Activated CD4-positive, CD25-positive, alpha-beta regulatory T cell treated with anti-CD3 and anti-CD28 coated beads, Interleukin-2, amount 50 U/mL, for 72 hours (primary cell): Measurements from ENCODE around the gene AK8.
A peak's percentile ranks its signal among the peaks of the same experiment; 100 is the strongest.

Experiments
- DNase-seq: peaks from one replicate; pipeline ENCODE4 v3.0.0; 2021

AK8 gene

DNA sequence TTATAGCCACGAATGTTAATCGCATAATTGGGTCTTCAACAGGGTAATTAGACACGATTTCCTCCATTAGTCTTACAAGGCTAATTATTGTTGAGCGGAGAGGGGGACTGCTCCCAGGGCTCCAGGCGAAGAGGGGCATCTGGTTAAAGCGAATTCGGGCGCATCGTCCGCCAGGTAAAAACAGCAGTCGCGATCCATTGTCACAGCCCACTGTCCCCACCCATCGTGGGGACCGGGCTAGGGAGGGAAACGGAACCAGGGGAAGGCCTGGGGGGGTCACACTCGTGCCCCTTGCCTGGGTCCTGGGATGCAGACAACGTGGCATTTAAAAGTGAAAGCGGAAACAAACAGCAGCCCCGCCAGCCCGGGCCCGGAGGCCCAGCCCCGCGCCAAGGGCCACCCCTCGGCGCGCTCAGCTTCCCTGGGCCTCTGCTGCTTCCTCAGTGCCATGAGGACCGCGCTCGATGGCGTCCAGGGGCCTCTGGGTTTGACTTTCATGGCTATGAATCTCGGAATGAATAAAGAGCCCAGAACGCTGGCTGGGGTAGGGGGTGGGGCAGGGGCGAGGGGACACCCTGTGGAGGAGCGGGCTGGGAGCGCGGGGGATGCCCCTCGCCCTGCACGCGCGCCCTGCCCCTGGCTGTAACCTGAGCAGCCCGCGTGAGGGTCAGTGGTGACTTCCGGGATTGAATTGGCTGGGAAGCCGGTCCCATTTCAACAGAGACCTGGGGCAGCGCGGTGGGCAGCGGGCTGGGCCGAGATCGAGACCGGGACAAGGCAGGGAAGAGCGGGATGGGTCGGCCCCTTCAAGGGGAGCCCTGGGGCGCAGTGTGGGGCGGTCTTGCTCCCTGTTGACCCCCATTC, 107.9 kb downstream of the AK8 start:
- peak; percentile 64 for DNase-seq

DNA sequence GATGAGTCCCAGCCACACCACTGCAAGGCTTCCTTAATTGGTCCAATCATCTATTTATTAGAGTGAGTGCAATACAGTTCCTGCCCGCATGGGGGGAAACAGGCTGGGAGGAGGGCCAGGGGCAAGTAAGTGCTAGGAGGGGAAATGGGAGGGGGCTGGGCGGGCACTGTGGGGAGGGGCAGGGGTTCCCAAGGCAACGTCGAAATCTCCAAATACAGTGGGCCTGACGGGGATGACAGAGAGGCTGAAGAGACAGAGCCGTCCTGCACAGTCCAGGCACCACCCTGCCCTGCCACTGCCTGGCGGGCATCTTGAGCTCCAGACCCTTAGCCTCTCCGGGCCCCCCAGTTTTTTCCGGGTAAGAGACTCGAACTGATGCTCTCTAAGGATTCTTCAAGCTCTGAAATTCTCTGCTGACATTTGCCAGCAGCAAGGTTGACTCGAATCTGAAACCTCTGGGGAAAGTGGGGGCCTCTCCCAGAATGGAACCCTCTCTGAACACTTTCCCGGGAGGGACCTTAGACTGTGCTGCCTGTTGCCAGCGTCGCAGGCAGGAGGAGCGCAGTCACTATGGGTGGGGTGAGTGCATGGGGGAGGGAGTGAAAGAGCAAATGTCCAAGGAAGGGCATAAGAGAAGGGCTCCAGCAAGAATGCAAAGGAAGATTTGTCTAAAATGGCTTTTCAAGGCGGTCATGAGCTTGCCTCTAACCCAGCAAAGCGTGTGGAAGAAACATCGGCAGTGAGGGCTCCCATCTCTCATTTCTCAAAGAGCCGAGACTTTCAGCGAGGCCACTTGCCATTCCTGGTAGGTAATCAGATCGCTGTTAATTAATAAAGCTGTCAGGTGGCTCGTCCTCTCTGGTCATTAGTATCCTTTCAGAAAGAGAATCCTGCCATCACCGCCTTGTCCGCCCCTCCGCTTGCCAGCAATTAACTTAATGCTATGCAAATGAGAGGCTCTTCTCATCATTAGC, 108.9 kb downstream of the AK8 start:
- peak; percentile 53 for DNase-seq

DNA sequence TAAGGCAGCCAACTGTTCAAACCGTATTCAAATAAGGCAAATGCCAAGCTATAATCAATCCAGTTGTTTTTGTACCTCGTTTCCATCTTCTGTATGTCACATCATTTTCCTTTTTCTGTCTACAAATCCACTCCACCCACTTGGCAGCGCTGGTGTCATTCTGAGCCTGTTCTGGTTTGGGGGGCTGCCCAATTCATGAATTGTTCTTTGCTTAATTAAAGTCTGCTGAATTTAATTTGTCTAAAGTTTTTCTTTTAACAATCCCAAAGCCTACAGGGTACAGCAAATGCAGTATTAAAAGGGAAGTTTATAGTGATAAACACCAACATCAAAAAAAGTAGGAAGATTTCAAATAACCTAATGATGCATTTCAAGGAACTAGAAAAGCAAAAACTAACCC, 114.5 kb downstream of the AK8 start:
- DNase-seq = no peak

DNA sequence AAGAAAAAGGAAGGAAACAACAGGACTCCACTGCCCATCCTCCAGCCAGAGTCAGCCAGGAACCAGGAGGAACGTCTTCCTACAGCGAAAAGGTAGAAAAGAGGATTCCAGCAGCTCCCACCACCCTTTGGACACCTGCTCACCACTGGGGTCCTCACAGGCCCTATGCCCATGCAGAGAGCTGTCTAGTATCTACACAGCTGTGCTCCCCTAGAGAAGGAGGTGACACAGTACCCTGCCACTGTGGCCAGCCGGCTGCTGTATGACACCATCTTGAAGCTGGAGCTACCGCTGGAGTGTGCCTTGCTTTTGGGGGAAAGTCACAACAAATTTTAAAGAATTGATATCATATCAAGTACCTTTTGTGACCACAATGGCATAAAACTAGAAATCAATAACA, 115.2 kb downstream of the AK8 start:
- DNase-seq = no peak

DNA sequence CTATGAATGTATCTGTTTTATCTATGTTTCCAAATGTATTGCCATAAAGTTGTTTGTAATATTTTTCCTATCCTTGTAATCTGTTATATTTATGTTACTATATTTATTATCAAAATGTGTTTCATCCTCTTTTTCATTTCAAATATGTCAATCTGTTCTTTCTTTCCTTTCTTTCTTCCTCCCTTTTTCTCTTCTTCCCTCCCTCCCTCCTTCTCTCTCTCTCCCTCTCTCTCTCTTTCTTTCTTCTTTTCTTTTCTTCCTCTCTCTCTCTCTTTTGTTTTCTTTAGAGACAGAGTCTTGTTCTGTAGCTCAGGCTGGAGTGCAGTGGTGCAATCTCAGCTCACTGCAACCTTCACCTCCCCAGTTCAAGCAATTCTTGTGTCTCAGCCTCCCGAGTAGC, 116.5 kb downstream of the AK8 start:
- DNase-seq = no peak

DNA sequence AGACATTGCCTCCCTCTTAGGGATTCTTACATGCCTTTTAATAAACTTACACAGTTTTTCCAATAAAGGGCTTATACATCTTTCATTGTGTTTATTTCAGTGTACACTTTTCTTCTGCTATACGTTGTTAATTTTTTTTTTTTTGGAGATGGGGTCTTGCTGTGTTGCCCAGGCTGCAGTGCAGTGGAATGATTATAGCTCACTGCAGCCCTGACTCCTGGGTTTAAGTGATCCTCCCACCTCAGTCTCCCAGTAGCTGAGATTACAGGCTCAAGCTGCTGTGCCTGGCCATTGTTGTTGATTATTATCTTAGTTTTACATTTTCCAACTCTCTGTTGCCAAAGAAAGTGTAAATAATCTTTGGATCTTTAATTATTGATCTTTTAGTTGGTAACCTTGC, 118.0 kb downstream of the AK8 start:
- no peak for DNase-seq

DNA sequence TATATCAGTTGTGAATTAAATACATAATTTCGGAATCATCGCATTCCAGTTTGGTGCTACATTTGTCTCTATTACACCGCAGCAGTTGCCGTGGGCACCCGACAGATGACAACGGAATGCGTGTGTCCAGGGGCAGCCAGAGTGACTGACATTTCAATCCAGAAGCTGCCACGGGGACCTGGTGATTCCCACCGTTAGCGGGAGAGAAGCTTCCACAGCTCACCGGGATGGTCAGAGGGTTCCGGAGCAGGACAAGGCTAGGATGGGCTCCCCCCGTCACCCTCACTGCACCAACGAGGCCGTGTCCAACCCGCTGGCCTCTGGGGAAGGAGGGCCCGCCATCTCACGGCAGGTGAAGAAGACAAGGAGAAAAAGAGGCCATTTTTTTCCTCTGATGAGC, 121.1 kb downstream of the AK8 start:
- no peak for DNase-seq

DNA sequence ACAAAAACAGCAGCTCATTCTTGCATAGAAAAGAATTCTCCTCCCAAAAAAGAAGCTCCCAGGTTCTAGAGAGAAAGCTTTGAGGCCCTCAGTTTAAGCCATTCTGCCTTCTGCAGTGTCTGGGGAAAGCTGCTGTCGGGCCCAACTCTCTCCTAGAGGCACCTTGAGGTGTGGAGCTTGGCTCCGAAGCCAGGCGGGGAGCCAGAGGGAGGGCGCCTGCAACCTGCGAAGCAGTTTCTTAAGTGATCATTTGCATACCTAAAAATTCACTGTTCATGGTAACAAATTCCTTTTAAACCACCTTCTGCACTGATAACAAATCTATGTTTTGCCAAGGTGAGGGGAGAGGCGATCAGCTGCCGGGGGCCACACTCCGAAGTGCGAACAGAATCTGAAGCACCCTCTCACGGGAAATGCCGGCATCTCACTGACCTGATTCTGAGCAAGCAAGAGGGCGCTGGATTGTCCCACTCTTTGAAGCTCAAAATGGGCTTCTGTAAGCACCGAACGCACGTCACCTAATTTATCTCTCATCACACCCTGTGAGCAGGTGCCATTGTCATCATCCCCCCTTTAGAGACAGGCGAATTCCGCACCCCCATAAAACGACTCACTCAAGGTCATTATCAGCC, 121.8 kb downstream of the AK8 start:
- no peak for DNase-seq

DNA sequence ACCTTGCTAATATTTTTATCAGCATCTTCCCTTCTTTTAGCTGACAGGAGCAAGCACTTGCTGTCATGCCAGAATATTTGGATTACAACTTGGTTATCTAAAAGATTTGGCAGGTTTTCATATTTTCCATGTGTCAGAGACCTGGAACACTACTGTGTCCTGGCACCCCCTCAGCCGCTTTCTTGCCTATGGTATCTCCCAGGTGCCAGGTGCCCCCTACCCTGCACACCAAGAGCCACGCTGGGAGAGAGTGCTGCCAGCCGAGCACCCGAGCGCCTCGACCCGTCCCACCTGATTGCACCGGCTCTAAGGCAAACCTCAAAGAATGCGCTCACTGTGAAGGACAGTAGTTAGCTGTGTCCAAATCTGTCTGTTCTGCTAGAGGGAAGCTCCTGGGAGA, 123.0 kb downstream of the AK8 start:
- DNase-seq = no peak

DNA sequence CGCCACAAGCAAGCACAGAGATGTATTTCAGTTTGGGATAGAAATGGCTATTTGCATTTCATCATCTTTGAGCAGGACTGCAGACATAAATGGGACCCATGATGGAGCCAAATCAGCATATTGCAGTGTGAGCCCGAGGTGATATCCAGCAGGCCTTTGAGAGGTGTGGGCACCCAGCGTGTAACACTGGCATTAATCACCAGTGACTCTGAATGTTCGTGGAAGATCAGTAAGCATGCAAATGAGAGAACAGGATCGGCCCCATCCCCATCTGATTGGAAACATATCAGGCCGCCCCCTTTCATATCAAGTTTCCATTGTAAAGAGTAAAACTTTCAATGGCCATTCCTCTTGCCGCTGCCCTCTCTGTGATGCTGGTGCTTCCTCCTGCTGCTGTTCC, 123.8 kb downstream of the AK8 start:
- no peak for DNase-seq

DNA sequence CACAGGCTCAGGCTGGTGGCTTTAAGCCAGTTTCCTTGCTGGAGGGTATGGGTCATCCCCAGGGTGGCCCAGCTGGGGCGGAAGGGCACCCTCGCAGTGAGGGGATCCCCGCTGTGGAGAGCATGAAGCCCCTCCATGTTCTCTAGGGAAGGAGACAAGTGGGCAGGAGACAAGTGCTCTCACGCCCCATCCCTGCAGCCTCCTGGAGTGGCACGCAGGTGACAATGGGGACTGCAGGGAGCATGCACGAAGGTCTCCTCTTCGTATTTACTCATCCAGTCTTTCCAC, 124.5 kb downstream of the AK8 start:
- no peak for DNase-seq

DNA sequence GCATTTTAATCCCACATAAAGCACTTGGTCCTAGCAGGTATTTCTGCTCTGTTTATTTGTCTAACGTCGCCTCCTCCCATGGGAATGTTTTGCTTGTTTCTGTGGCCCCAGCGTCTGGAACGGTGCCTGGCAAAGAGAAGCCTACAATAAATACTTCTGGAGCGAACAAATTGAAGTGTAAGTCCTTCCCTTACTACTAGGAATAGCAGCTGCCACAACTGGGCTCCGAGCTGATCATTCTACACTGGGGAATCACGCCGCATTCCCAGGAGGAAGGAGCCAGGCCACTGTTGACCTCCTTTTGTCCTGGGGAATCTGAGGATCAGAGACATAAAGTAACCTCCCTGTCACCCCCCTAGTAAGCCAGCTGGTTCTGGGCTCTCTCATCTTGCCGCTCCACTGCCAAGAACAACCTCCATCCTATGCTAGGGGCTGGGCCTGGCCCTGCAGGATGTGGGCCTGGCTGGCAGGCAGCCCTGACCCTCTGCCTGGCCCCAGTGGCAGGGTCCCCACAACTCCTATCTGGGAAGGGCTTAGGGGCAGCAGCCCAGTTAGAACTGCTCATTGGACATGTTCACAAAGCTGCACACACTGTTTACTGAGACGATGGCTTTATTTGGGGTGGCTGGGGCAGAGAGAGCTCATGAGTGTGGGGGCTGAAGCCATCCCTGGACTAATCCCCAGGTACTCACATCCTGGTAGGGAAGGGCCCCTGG, 125.0 kb downstream of the AK8 start:
- DNase-seq = no peak

DNA sequence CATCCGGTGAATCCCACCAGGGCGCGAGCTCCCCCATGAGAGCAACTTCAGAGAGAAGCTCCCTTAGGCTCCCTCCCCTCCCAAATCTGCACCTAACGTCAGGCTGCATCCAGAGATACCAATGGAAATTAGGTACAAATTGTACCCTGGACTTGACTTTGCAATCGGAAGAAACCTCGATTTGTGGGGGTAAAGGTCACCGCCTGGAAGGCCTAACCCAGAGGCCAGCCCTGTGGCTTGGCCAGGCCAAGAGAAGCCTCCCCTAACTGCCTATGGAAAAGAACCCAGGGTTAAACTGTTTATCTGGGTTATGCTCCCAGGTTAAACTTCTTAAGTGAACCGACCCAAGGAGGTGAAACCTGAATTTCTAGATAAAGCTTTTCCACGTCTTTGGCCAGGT, 127.4 kb downstream of the AK8 start:
- DNase-seq = no peak

DNA sequence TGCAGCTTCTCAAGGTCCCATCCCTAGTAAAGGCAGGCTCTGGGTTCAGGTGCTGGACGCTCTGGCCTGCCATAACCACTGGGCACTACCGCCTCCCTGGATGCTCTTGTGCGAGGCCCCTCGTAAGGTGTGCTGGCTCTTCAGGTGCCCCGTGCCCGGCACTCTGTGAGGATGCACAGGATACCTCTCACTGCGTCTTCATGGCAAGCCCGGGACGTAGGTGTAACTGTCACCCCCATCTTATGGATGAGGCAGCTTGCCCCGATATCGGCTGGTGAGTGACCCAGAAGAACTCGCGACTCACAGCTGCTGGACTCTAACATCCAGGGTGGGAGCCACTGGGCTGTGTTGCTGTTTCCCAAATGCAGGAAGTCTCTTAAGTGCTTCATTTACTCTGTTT, 128.8 kb downstream of the AK8 start:
- DNase-seq = no peak

DNA sequence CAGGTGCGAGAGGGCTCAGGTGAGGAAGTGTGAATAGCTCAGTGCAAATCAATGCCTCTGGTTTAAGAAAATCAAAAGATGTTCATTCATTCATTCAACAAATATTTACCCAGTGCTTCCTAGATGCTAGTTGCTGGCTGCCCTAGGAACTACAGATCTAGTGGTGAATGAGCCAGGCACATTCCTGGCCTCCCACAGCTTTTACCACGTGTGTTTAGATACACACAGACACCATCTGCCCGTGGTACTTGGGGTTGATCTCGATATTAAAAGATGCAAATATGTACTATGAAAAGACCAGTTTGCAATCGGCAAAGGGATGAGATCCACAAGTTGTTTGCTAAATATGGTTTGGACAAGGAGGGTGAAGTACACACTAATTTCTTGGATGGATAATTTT, 129.6 kb downstream of the AK8 start:
- DNase-seq = no peak

DNA sequence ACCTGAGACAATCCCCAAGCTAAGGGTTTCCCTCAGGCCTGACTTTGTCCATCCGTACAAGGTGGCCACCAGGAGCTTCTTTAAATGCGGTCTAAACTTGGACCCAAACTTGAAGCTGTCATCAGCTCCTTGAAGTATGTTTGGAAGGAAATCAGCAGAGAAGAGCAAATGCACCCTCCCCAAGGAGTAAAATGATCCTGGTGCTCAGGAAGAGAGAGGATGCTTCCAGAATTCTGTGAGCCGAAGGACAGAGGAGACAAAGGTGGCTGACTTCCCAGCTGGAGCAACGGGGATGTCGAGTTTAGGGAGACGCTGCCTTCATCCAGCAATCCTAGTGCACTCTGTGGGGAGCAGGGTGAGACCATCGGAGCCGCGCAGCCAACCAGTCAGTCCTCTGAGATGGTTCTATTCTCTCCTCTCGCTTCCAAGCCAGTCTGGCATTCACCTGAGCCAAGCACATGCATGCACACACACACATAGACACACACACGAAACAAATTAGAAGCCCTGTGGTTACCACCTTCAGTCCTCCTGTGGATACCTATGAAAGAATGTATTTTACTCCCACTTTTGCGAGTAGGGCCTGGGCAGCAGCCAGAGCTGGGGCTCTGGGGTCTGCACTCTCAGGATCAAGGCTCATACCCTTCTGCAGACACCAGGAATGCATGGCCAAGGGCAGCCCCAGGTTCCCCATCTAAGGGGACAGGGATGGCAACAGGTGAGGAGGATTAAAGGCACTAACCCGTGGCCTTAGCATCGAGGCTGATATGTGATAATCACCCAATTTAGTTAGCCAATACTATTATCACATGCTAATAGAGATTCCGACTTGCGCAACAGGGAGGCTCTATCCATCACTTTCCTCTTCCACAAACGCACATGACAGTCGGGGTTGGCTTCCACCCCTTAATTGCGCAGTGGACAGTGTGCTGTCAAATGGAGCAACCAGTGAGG, 132.1 kb downstream of the AK8 start:
- no peak for DNase-seq

DNA sequence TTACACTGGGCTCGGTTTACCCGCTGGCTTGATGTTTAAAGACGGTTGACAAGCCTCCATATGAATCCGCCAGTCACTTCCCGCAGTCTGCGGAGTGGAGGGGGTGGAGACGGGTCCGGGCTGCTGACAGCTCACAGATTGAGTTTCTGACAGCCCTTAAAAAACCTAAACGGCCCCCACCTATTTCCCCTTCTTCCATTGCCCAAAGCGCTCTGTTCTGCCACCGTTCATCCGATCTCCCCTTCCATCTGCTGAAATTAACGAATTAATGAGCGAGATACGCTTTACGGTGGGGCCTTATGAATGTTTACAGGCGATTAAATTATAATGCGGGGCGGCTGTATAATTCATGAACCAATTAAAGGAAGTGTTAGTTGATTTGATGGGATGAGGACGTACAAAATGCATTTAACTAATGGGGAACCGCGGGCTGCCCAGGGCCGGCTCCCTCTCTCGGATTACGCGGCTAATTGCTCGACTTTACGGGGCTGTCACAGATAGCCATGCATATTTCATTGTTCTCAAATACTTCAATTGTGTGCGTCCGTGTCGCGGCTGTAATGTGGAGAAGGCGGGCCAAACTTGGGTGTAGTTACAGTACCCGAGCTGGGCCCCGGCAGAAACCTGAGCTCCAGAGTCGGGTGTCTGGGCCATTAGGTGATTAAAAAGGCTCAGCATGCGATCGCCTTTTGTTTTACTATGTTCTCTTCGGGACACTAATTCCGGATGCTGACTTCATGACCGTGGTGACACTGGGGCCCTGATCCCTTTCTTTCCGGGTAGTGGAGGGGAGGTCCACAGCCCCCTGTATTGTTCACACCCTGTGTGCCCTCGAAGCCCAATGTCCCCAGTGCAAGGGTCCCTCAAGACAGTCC, 133.0 kb downstream of the AK8 start:
- no peak for DNase-seq

DNA sequence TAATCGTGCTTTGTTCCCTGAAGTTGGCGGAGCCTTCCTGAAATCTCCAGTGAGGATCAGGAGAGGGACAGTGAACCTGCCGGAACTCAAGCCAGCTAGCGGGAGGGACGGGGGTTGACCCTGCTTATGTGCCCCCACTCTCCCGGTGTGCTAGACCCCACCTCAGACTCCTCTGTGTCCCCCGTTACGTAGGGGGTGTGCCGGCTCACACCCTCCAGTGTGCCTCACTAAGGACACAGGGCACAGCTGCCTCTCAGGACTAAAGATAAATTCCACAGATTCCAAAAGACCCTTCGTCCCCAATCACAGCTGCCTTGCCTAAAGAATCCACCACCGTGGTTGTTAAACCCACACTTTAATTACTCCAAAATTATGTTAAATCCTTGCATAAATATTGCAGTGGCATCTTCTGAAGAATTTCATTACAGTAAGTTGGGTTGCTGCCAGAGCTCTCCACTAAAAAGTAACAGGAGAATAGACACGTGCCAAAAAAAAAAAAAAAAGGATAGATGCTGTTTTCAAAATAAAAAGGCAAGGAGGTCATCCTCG, 134.1 kb downstream of the AK8 start:
- no peak for DNase-seq

DNA sequence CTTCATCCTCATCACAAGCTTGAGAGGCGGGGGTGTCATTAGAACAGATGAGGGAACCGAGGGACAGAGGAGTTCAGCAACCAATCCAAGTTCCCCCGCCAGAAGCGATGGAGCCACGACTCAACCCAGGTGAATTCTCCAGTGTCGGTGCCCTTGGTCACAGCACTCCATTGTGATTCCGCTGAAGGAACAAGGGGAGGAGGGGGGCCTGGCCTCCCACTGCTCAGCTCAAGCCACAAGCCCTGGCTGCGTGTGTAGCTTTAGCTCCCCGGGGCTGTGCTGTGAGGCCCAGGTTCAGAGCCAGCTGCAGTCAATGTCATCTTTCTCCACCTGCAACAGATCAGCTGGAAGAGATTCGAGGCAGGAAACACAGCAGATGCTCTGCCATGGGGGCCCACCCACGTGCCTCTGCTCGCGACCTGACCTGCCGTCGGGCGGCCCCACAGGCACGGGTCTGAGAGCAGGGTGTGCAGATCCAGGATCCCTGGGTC, 135.2 kb downstream of the AK8 start:
- no peak for DNase-seq
